ENCODE data around the gene LRPAP1. TPM values are rescaled to one million over a fixed set of nuclear protein-coding genes. Genes with fewer than 3 reads are reported as not detected.

LRPAP1 gene
- total RNA-seq, 1 donor from 2014 or later = 62.9 TPM

GRCh38 chr4:3465698-3466671 lies 66.2 kb downstream of the LRPAP1 start:
- H3K9me3 Mint-ChIP-seq = no peaks in the 10 kb centered on the region
- DNase-seq (no peak), ATAC-seq (ENCODE audit: low read depth) (no peak)
- no peaks in the 10 kb centered on the region for H3K4me1 Mint-ChIP-seq
- H3K27me3 Mint-ChIP-seq = peaks cover 13% of the 10 kb centered on the region
- POLR2A ChIA-PET = no interaction called here
- H3K36me3 Mint-ChIP-seq (ENCODE audit: low read depth) = no peaks in the 10 kb centered on the region
- intact Hi-C loops (cut with micrococcal nuclease) = no loop called here
- CTCF ChIA-PET = no interaction called here
- no peak overlapping the region for H3K4me3 Mint-ChIP-seq
- no peak overlapping the region for H3K27ac Mint-ChIP-seq
- TF ChIP-seq CTCF (IDR thresholded peaks at IDR 0.05) = no peak

DNA sequence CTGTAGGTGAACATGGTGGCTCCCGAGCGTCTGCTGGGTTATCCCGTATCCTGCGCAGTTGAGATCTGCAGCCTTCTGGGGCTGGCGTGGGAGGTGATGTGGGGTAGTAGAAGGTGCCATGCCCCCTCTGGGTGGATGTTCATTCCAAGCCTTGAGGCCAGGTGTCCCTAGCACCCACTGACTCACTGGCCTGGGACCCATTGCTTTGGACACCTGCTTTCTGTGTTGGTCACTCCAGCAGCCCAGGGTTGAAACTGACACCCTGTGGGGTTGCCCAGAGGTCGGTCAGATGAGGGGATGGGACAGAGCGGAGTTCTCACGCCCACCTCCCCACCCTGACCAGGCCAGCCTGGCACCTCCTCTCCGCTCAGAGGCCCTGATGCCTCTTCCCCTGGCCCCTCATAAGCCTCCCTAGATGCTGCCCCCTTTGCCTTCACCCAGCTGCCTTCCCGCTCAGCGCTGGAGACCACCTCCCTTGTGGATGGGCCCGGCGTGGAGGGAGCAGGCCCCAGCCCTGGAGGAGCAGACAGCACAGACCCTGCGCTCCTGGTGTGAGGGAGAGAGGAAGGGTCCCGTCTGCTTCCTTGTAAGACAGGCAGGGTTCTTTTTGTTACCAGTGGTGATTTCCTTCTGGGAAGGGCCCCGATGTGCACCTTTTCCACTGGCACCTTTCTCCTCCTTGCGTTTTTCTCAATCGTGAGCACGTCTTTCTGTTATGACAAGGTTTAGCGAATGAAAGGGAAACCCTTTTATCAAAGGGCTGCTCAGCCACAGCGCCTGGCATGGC lies 67.1 kb downstream of the LRPAP1 start:
- CTCF ChIA-PET = no interaction called here
- H3K36me3 Mint-ChIP-seq (ENCODE audit: low read depth) = no peaks in the 10 kb centered on the region
- no peaks in the 10 kb centered on the region for H3K4me1 Mint-ChIP-seq
- no peak overlapping the region for H3K4me3 Mint-ChIP-seq
- no peak for TF ChIP-seq CTCF (IDR thresholded peaks at IDR 0.05)
- no peaks in the 10 kb centered on the region for H3K9me3 Mint-ChIP-seq
- intact Hi-C loops (cut with micrococcal nuclease) = no loop called here
- H3K27ac Mint-ChIP-seq = no peak overlapping the region
- DNase-seq (no peak), ATAC-seq (ENCODE audit: low read depth) (no peak)
- POLR2A ChIA-PET = no interaction called here
- peaks cover 14% of the 10 kb centered on the region for H3K27me3 Mint-ChIP-seq

- H3K9me3 Mint-ChIP-seq = no peaks in the 10 kb centered on the region
Observed at GRCh38 chr4:3464349-3464905, 67.8 kb downstream of the LRPAP1 start.

DNA sequence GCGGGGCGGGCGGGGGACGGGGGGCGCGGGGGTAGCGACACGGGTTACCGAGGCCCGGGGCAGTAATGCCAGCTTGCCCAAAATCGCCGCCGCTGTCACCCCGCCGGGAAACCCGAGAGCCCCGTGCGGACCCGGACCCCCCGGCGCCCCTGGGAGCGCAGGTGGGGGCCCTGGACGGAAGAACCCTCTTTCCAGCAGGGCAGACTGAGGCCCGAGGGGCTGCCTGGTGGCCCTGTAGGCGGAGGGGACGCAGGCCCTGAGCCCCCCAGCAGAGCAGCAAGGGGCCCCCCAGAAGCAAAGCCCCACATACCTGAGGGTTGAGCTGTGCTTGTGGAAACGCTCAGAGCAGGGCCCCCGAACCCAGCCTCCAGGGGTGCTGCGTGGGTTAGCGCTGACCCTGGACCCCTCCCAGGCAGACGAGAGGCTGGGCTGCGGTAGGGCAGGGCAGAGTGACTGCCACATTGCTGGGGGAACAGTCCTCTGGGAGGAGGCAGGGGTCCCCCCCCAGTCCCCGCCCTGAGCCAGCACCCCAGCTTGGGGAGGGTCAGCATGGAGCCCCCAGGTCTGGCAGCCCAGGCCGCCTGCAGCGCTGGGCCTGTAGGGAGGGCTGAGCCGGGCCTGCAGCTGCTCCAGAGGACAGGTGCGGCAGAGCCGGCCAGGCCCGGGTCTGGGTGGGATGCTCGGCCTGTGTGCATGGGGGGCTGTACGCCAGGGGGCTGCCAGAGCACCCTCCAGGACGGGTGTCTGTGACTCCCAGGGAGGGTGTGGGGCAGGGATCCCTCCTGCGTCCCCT lies 68.5 kb downstream of the LRPAP1 start:
- H3K36me3 Mint-ChIP-seq (ENCODE audit: low read depth) = no peaks in the 10 kb centered on the region
- intact Hi-C loops (cut with micrococcal nuclease) = no loop called here
- no peak overlapping the region for H3K4me3 Mint-ChIP-seq
- no peak for ATAC-seq (ENCODE audit: low read depth)
- DNase-seq = no peak
- TF ChIP-seq CTCF (IDR thresholded peaks at IDR 0.05) = no peak
- no peaks in the 10 kb centered on the region for H3K4me1 Mint-ChIP-seq
- CTCF ChIA-PET = no interaction called here
- H3K9me3 Mint-ChIP-seq = no peaks in the 10 kb centered on the region
- H3K27ac Mint-ChIP-seq = no peak overlapping the region
- H3K27me3 Mint-ChIP-seq = peaks cover 18% of the 10 kb centered on the region
- POLR2A ChIA-PET = no interaction called here

More at GRCh38 chr4:3464349-3464905, 67.8 kb downstream of the LRPAP1 start:
- ATAC-seq (ENCODE audit: low read depth) = no peak
- ChIA-PET CTCF (no interaction called here), POLR2A (no interaction called here)
- Mint-ChIP-seq H3K4me1 (no peaks in the 10 kb centered on the region), H3K4me3 (peak overlapping the region; percentile 24), H3K27me3 (peaks cover 18% of the 10 kb centered on the region), H3K27ac (no peak overlapping the region), H3K36me3 (ENCODE audit: low read depth) (no peaks in the 10 kb centered on the region)
- TF ChIP-seq CTCF (IDR thresholded peaks at IDR 0.05) = no peak
- DNase-seq = no peak
- intact Hi-C loops (cut with micrococcal nuclease) = no loop called here
